GM18517 (cell line): ENCODE data around the gene CELA2A.
"Not testable (repeated sequence)": the region's sequence is repeated elsewhere in the genome, so short reads cannot be mapped to it uniquely, and the experiment has no call there.

ENCODE experiments used
- ATAC-seq: cut with Tn5 transposase; IDR thresholded peaks from one replicate; pipeline ENCODE4 v1.9.1; 2021; ENCODE audit warnings: mild to moderate bottlenecking, moderate library complexity; ENCODE audit not compliant: unreplicated experiment

CELA2A gene

GRCh38 chr1:15466955-15467625, 10.6 kb downstream of the CELA2A start:
- ATAC-seq, result not testable (repeated sequence)

- ATAC-seq, result no peak
Measured at GRCh38 chr1:15468145-15468544, 11.6 kb downstream of the CELA2A start.

- ATAC-seq, result no peak
Measured at GRCh38 chr1:15469361-15469760, 12.8 kb downstream of the CELA2A start.

GRCh38 chr1:15469821-15470448, 13.4 kb downstream of the CELA2A start:
- ATAC-seq, result not testable (repeated sequence)

GRCh38 chr1:15471067-15471466, 14.5 kb downstream of the CELA2A start:
- not testable (repeated sequence) for ATAC-seq

GRCh38 chr1:15471723-15472122, 15.2 kb downstream of the CELA2A start:
- ATAC-seq, result not testable (repeated sequence)

GRCh38 chr1:15472587-15472986, 16.1 kb downstream of the CELA2A start:
- ATAC-seq, result no peak

- no peak for ATAC-seq
Measured at GRCh38 chr1:15475752-15476314, 19.3 kb downstream of the CELA2A start, which contains the start of gene CELA2B. TSS of gene CELA2B (plus strand) at chr1:15476104. CDS start at chr1:15476126, 22 bp downstream.

GRCh38 chr1:15476927-15477326, 20.4 kb downstream of the CELA2A start:
- ATAC-seq, result no peak

- no peak for ATAC-seq
Measured at GRCh38 chr1:15477646-15478212, 21.2 kb downstream of the CELA2A start.

GRCh38 chr1:15479654-15480347, 23.3 kb downstream of the CELA2A start:
- no peak for ATAC-seq

- not testable (repeated sequence) for ATAC-seq
Measured at GRCh38 chr1:15482455-15482854, 25.9 kb downstream of the CELA2A start.

- not testable (repeated sequence) for ATAC-seq
Measured at GRCh38 chr1:15482983-15483543, 26.5 kb downstream of the CELA2A start.

- ATAC-seq, result no peak
Measured at GRCh38 chr1:15483971-15484370, 27.4 kb downstream of the CELA2A start.

- ATAC-seq, result not testable (repeated sequence)
Measured at GRCh38 chr1:15484443-15484842, 27.9 kb downstream of the CELA2A start.

- no peak for ATAC-seq
Measured at GRCh38 chr1:15485636-15486035, 29.1 kb downstream of the CELA2A start.

- ATAC-seq, result not testable (repeated sequence)
Measured at GRCh38 chr1:15486844-15487610, 30.5 kb downstream of the CELA2A start.

GRCh38 chr1:15488371-15488770, 31.8 kb downstream of the CELA2A start:
- no peak for ATAC-seq

GRCh38 chr1:15489052-15489736, 32.7 kb downstream of the CELA2A start:
- ATAC-seq, result no peak
